ENCODE results near the gene CNTNAP2. TPM values are rescaled to one million over a fixed set of nuclear protein-coding genes. Genes with fewer than 3 reads are reported as not detected.

CNTNAP2 gene
- total and polyA plus RNA-seq, 2 of the 8 experiments (the other 6 are each of a cell fraction or from before 2014, with no cell fraction given): 27.9 to 71.0 TPM

DNA sequence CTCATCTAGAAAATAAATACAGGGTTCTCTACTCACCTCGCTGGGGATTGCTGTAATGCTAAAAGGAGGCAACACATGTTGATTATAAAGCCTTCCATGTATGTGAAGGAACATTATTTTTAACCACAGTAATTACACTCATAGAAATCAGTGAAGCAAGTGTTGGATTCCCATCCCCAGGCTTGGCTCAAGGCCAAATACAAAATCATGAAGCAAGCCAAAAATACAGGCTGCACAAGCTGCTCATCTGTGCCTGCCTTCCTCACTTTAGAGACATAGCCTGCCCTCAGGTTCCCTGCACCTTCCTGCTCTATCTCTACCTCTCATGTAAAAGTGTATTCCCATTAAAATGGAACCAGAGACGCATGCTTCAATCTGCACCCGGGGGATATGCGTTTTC is 1396.8 kb downstream of the CNTNAP2 start (continued):
- TF ChIP-seq, protein P1, sequence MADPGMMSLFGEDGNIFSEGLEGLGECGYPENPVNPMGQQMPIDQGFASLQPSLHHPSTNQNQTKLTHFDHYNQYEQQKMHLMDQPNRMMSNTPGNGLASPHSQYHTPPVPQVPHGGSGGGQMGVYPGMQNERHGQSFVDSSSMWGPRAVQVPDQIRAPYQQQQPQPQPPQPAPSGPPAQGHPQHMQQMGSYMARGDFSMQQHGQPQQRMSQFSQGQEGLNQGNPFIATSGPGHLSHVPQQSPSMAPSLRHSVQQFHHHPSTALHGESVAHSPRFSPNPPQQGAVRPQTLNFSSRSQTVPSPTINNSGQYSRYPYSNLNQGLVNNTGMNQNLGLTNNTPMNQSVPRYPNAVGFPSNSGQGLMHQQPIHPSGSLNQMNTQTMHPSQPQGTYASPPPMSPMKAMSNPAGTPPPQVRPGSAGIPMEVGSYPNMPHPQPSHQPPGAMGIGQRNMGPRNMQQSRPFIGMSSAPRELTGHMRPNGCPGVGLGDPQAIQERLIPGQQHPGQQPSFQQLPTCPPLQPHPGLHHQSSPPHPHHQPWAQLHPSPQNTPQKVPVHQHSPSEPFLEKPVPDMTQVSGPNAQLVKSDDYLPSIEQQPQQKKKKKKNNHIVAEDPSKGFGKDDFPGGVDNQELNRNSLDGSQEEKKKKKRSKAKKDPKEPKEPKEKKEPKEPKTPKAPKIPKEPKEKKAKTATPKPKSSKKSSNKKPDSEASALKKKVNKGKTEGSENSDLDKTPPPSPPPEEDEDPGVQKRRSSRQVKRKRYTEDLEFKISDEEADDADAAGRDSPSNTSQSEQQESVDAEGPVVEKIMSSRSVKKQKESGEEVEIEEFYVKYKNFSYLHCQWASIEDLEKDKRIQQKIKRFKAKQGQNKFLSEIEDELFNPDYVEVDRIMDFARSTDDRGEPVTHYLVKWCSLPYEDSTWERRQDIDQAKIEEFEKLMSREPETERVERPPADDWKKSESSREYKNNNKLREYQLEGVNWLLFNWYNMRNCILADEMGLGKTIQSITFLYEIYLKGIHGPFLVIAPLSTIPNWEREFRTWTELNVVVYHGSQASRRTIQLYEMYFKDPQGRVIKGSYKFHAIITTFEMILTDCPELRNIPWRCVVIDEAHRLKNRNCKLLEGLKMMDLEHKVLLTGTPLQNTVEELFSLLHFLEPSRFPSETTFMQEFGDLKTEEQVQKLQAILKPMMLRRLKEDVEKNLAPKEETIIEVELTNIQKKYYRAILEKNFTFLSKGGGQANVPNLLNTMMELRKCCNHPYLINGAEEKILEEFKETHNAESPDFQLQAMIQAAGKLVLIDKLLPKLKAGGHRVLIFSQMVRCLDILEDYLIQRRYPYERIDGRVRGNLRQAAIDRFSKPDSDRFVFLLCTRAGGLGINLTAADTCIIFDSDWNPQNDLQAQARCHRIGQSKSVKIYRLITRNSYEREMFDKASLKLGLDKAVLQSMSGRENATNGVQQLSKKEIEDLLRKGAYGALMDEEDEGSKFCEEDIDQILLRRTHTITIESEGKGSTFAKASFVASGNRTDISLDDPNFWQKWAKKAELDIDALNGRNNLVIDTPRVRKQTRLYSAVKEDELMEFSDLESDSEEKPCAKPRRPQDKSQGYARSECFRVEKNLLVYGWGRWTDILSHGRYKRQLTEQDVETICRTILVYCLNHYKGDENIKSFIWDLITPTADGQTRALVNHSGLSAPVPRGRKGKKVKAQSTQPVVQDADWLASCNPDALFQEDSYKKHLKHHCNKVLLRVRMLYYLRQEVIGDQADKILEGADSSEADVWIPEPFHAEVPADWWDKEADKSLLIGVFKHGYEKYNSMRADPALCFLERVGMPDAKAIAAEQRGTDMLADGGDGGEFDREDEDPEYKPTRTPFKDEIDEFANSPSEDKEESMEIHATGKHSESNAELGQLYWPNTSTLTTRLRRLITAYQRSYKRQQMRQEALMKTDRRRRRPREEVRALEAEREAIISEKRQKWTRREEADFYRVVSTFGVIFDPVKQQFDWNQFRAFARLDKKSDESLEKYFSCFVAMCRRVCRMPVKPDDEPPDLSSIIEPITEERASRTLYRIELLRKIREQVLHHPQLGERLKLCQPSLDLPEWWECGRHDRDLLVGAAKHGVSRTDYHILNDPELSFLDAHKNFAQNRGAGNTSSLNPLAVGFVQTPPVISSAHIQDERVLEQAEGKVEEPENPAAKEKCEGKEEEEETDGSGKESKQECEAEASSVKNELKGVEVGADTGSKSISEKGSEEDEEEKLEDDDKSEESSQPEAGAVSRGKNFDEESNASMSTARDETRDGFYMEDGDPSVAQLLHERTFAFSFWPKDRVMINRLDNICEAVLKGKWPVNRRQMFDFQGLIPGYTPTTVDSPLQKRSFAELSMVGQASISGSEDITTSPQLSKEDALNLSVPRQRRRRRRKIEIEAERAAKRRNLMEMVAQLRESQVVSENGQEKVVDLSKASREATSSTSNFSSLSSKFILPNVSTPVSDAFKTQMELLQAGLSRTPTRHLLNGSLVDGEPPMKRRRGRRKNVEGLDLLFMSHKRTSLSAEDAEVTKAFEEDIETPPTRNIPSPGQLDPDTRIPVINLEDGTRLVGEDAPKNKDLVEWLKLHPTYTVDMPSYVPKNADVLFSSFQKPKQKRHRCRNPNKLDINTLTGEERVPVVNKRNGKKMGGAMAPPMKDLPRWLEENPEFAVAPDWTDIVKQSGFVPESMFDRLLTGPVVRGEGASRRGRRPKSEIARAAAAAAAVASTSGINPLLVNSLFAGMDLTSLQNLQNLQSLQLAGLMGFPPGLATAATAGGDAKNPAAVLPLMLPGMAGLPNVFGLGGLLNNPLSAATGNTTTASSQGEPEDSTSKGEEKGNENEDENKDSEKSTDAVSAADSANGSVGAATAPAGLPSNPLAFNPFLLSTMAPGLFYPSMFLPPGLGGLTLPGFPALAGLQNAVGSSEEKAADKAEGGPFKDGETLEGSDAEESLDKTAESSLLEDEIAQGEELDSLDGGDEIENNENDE (IDR thresholded peaks at IDR 0.05; ENCODE audit: insufficient replicate concordance, low read length): no peak
- TF ChIP-seq TAF7 (optimal IDR thresholded peaks at IDR 0.05; ENCODE audit: borderline replicate concordance, low read depth, low read length) (no peak), KDM5A (IDR thresholded peaks at IDR 0.05; ENCODE audit: low read length) (no peak), CBX5 (IDR thresholded peaks at IDR 0.05; ENCODE audit: low read depth, low read length) (no peak), PHF8 (conservative IDR thresholded peaks at IDR 0.05; ENCODE audit: low read depth, low read length) (no peak), JUN (IDR thresholded peaks at IDR 0.05; ENCODE audit: low read depth, low read length) (no peak)
- TF ChIP-seq, protein P2, sequence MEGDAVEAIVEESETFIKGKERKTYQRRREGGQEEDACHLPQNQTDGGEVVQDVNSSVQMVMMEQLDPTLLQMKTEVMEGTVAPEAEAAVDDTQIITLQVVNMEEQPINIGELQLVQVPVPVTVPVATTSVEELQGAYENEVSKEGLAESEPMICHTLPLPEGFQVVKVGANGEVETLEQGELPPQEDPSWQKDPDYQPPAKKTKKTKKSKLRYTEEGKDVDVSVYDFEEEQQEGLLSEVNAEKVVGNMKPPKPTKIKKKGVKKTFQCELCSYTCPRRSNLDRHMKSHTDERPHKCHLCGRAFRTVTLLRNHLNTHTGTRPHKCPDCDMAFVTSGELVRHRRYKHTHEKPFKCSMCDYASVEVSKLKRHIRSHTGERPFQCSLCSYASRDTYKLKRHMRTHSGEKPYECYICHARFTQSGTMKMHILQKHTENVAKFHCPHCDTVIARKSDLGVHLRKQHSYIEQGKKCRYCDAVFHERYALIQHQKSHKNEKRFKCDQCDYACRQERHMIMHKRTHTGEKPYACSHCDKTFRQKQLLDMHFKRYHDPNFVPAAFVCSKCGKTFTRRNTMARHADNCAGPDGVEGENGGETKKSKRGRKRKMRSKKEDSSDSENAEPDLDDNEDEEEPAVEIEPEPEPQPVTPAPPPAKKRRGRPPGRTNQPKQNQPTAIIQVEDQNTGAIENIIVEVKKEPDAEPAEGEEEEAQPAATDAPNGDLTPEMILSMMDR (IDR thresholded peaks at IDR 0.05; ENCODE audit: control extremely low read depth in 1 of 3, insufficient read depth in 1 of 3, low read depth in 1 of 3, low read length in 3 of 3): no peak
